ENCODE measurements around the gene SULT1A3.
"Not testable (repeated sequence)": the region's sequence is repeated elsewhere in the genome, so short reads cannot be mapped to it uniquely, and the experiment has no call there.

The SULT1A3 gene

GRCh38 chr16:30187556-30187865 is 11.5 kb upstream of the SULT1A3 start:
- no peak for DNase-seq

- no peak for DNase-seq
Observed at GRCh38 chr16:30187971-30188561, 11.0 kb upstream of the SULT1A3 start.

- not testable (repeated sequence) for DNase-seq
Observed at GRCh38 chr16:30191158-30191557, 7.9 kb upstream of the SULT1A3 start.

- DNase-seq, result not testable (repeated sequence)
Observed at GRCh38 chr16:30193098-30193497, 6.0 kb upstream of the SULT1A3 start.

- not testable (repeated sequence) for DNase-seq
Observed at GRCh38 chr16:30193615-30194014, 5.4 kb upstream of the SULT1A3 start, which contains the start of the genes BOLA2B and SLX1A. Gene BOLA2B, minus strand, starts transcription at chr16:30193666. Its CDS starts 71 bp downstream, at chr16:30193595. Gene SLX1A, plus strand, starts transcription at chr16:30193875. Its CDS starts 210 bp downstream, at chr16:30194085.

- not testable (repeated sequence) for DNase-seq
Observed at GRCh38 chr16:30194172-30194925, 4.7 kb upstream of the SULT1A3 start.

GRCh38 chr16:30197001-30197400 is 2.1 kb upstream of the SULT1A3 start:
- DNase-seq, result not testable (repeated sequence)

GRCh38 chr16:30199608-30200343 is 721 bp downstream of the SULT1A3 start:
- DNase-seq, result not testable (repeated sequence)

- DNase-seq, result not testable (repeated sequence)
Observed at GRCh38 chr16:30205541-30206236, 6.6 kb downstream of the SULT1A3 start.

- DNase-seq, result not testable (repeated sequence)
Observed at GRCh38 chr16:30206252-30206651, 7.2 kb downstream of the SULT1A3 start.

GRCh38 chr16:30207063-30207704 is 8.1 kb downstream of the SULT1A3 start:
- not testable (repeated sequence) for DNase-seq

- not testable (repeated sequence) for DNase-seq
Observed at GRCh38 chr16:30209032-30209431, 10.0 kb downstream of the SULT1A3 start.

GRCh38 chr16:30211414-30211813 is 12.4 kb downstream of the SULT1A3 start:
- DNase-seq, result not testable (repeated sequence)

- not testable (repeated sequence) for DNase-seq
Observed at GRCh38 chr16:30217082-30217481, 18.0 kb downstream of the SULT1A3 start.

GRCh38 chr16:30248379-30248778 is 49.3 kb downstream of the SULT1A3 start, which contains the start of gene NPIPB13:
Gene NPIPB13, minus strand, starts transcription at chr16:30248479. Its CDS starts 2,906 bp downstream, at chr16:30245573.
- DNase-seq, result not testable (repeated sequence)

Measured in RPMI8226 (cell line).